ENCODE measurements around the gene RXFP1.

Gene RXFP1

DNA sequence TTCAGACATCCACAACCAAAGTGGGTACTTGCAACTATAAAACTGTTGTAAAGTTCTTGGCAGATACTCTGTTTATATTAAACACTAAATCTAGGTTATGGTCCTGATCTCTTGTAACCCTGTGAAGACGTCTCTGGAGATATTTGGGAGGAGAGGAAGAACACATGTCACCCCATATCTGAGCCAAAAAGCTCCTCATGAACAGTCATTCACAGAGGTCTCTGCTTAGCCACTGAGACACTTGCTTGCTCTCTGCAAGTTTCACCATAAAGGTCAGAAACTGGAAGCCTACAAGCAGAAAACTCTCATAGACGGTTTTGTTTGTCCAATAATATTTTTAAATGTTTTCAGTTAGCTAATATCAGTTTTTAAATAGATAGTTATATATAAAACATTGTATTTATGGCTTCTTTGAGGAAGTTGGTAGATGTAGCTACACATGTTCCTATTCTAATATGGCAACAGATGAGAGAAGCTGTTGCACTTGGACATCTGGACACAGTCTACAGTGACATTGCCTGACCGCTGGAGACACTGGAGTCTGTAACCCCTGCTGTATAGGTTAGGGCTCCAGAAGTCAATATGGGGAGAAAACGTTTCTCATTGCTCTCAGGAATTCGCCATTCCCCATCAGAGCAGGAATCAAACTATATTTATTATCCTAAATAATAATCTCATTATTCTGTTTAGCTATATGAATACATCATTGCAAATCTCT, 76.4 kb downstream of the RXFP1 start:
- no peak overlapping the region for H2BK5ac ChIP-seq (ENCODE audit: low read depth, low read length, poor library complexity)
- H3K23ac ChIP-seq (ENCODE audit: low read length): no peak overlapping the region
- H3K27me3 ChIP-seq (ENCODE audit: insufficient read depth, low read length): no peaks in the 10 kb centered on the region
- H4K8ac ChIP-seq (ENCODE audit: low read depth, low read length): no peak overlapping the region
- H3K4ac ChIP-seq (ENCODE audit: low read depth, low read length): no peak overlapping the region
- no peak overlapping the region for H3K18ac ChIP-seq (ENCODE audit: low read length)
- no peak overlapping the region for H3K4me3 ChIP-seq (ENCODE audit: low read depth, low read length)
- no peaks in the 10 kb centered on the region for H3K79me2 ChIP-seq (ENCODE audit: control insufficient read depth, insufficient read depth, low read length, poor library complexity)
- H3K9ac ChIP-seq (ENCODE audit: low read length): no peak overlapping the region
- WGBS (ENCODE audit: extremely low coverage, insufficient coverage, insufficient read length): no CpG with 5 or more reads among the region's 5 CpGs
- H3K14ac ChIP-seq (ENCODE audit: low read length): no peak overlapping the region
- DNase-seq: no peak
- H3K79me1 ChIP-seq (ENCODE audit: low read length): no peaks in the 10 kb centered on the region
- H3K36me3 ChIP-seq (ENCODE audit: control insufficient read depth in 1 of 2, insufficient read depth in 2 of 2, low read length in 2 of 2): no peaks in the 10 kb centered on the region
- H4K12ac ChIP-seq (ENCODE audit: low read depth, low read length): no peak overlapping the region
- H3K4me2 ChIP-seq (ENCODE audit: low read length): no peak overlapping the region
- no peak overlapping the region for H3K27ac ChIP-seq (ENCODE audit: low read depth, low read length)
- H2BK120ac ChIP-seq (ENCODE audit: insufficient read depth, low read length, poor library complexity): no peak overlapping the region
- no peak overlapping the region for H4K91ac ChIP-seq (ENCODE audit: low read depth, low read length)
- no peak overlapping the region for H2BK12ac ChIP-seq (ENCODE audit: low read length)
- no peak overlapping the region for H2AK5ac ChIP-seq (ENCODE audit: low read length)
- no peaks in the 10 kb centered on the region for H3K9me3 ChIP-seq (ENCODE audit: insufficient read depth, low read depth, low read length)
- H2AFZ ChIP-seq (ENCODE audit: insufficient read depth, low read length, poor library complexity): no peak overlapping the region
- H3K4me1 ChIP-seq (ENCODE audit: control insufficient read depth in 1 of 2, insufficient read depth in 2 of 2, low read length in 2 of 2): no peaks in the 10 kb centered on the region

DNA sequence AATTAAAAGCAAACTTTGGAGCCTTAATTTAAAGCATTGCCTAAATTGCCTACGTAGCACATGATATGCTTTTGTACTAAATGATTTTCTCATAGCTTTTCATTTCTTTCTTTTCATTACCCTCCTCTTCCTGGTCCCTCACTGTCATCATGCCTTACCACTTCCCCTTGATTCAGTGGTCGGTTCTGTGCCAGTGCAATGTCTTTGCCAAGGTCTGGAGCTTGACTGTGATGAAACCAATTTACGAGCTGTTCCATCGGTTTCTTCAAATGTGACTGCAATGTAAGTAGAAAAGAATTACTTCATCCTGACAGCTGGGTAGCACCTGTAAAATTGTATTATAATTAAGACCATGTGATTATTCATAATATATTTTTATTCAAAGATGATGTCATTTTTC, 77.5 kb downstream of the RXFP1 start:
- H3K36me3 ChIP-seq (ENCODE audit: control insufficient read depth in 1 of 2, insufficient read depth in 2 of 2, low read length in 2 of 2): no peaks in the 10 kb centered on the region
- no peak overlapping the region for H4K12ac ChIP-seq (ENCODE audit: low read depth, low read length)
- H3K23ac ChIP-seq (ENCODE audit: low read length): no peak overlapping the region
- no peak overlapping the region for H3K18ac ChIP-seq (ENCODE audit: low read length)
- H3K4me3 ChIP-seq (ENCODE audit: low read depth, low read length): no peak overlapping the region
- H3K9me3 ChIP-seq (ENCODE audit: insufficient read depth, low read depth, low read length): no peaks in the 10 kb centered on the region
- H3K4me1 ChIP-seq (ENCODE audit: control insufficient read depth in 1 of 2, insufficient read depth in 2 of 2, low read length in 2 of 2): no peaks in the 10 kb centered on the region
- H3K79me1 ChIP-seq (ENCODE audit: low read length): no peaks in the 10 kb centered on the region
- no peak overlapping the region for H3K4ac ChIP-seq (ENCODE audit: low read depth, low read length)
- no peak overlapping the region for H3K14ac ChIP-seq (ENCODE audit: low read length)
- H4K91ac ChIP-seq (ENCODE audit: low read depth, low read length): no peak overlapping the region
- no peaks in the 10 kb centered on the region for H3K79me2 ChIP-seq (ENCODE audit: control insufficient read depth, insufficient read depth, low read length, poor library complexity)
- no peak overlapping the region for H3K4me2 ChIP-seq (ENCODE audit: low read length)
- no peak overlapping the region for H2AFZ ChIP-seq (ENCODE audit: insufficient read depth, low read length, poor library complexity)
- H3K27me3 ChIP-seq (ENCODE audit: insufficient read depth, low read length): no peaks in the 10 kb centered on the region
- no peak overlapping the region for H3K27ac ChIP-seq (ENCODE audit: low read depth, low read length)
- WGBS (ENCODE audit: extremely low coverage, insufficient coverage, insufficient read length): no CpG with 5 or more reads among the region's 4 CpGs
- H4K8ac ChIP-seq (ENCODE audit: low read depth, low read length): no peak overlapping the region
- no peak overlapping the region for H2BK120ac ChIP-seq (ENCODE audit: insufficient read depth, low read length, poor library complexity)
- H2BK12ac ChIP-seq (ENCODE audit: low read length): no peak overlapping the region
- no peak for DNase-seq
- no peak overlapping the region for H2AK5ac ChIP-seq (ENCODE audit: low read length)
- no peak overlapping the region for H2BK5ac ChIP-seq (ENCODE audit: low read depth, low read length, poor library complexity)
- H3K9ac ChIP-seq (ENCODE audit: low read length): no peak overlapping the region

DNA sequence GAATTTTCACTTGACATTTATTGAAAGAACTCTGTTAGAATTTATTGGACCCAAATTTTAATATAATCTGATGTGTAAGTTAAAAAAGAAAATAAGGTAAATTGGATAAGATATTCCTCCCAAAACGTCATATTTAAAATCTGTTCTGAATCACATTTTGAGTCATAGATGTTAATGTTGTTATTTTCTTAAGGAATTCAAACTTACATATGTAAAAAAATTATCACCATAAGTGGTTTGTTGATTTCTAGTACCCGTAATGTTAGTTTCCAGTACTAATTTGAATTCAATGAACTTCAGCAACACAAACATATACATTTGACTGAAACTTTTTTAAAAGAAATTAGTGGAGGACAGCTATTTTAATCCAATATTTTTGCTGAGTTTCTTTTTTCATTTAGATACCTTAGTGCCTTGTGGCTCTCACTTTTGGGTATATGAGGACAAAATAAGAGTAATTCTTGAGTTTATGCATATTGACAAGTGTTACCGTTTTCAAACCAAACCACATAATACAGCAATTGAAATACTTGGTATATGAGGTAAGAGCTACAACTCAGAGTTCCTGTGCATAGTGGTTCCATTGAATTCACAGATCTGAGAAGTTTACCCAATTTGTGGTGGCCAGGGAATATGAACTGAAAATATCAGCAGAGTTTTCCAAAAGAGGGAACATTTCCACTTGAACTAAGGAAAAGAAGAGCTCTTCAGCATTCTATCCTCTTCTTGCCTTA, 78.2 kb downstream of the RXFP1 start:
- Histone ChIP-seq H3K14ac (ENCODE audit: low read length) (no peak overlapping the region), H3K23ac (ENCODE audit: low read length) (no peak overlapping the region), H3K79me2 (ENCODE audit: control insufficient read depth, insufficient read depth, low read length, poor library complexity) (no peaks in the 10 kb centered on the region), H3K18ac (ENCODE audit: low read length) (no peak overlapping the region), H2BK12ac (ENCODE audit: low read length) (no peak overlapping the region), H4K91ac (ENCODE audit: low read depth, low read length) (no peak overlapping the region), H3K4me1 (ENCODE audit: control insufficient read depth in 1 of 2, insufficient read depth in 2 of 2, low read length in 2 of 2) (no peaks in the 10 kb centered on the region), H4K12ac (ENCODE audit: low read depth, low read length) (no peak overlapping the region), H3K9me3 (ENCODE audit: insufficient read depth, low read depth, low read length) (no peaks in the 10 kb centered on the region), H3K4me2 (ENCODE audit: low read length) (no peak overlapping the region), H4K8ac (ENCODE audit: low read depth, low read length) (no peak overlapping the region), H3K36me3 (ENCODE audit: control insufficient read depth in 1 of 2, insufficient read depth in 2 of 2, low read length in 2 of 2) (no peaks in the 10 kb centered on the region), H2AK5ac (ENCODE audit: low read length) (no peak overlapping the region), H2BK120ac (ENCODE audit: insufficient read depth, low read length, poor library complexity) (no peak overlapping the region), H3K9ac (ENCODE audit: low read length) (no peak overlapping the region), H3K27ac (ENCODE audit: low read depth, low read length) (no peak overlapping the region), H2BK5ac (ENCODE audit: low read depth, low read length, poor library complexity) (no peak overlapping the region), H3K4ac (ENCODE audit: low read depth, low read length) (no peak overlapping the region), H3K79me1 (ENCODE audit: low read length) (no peaks in the 10 kb centered on the region), H3K27me3 (ENCODE audit: insufficient read depth, low read length) (no peaks in the 10 kb centered on the region), H2AFZ (ENCODE audit: insufficient read depth, low read length, poor library complexity) (no peak overlapping the region), H3K4me3 (ENCODE audit: low read depth, low read length) (no peak overlapping the region)
- DNase-seq: no peak
- WGBS (ENCODE audit: extremely low coverage, insufficient coverage, insufficient read length): no CpG with 5 or more reads among the region's 3 CpGs

DNA sequence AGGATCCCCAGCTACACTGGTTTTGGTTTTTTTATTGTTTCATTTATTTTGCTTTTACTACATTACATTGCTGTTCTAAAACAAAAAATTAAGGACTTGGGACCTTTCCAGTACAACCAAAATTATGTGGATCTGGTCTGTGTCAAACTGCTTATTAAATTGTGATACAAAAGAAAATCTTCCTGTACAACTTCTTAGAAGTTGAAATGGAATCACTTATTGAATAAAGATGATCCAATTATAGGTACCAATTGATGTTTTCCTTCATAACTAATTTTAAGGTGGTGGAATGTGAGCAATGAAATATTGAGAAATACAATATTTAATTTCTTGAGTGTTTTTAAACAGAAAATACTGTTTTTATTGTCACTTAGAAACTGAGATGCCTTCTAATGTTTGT, 82.7 kb downstream of the RXFP1 start:
- H2AFZ ChIP-seq (ENCODE audit: insufficient read depth, low read length, poor library complexity): no peak overlapping the region
- H3K23ac ChIP-seq (ENCODE audit: low read length): no peak overlapping the region
- no peak overlapping the region for H3K4me2 ChIP-seq (ENCODE audit: low read length)
- H3K4me3 ChIP-seq (ENCODE audit: low read depth, low read length): no peak overlapping the region
- H3K14ac ChIP-seq (ENCODE audit: low read length): no peak overlapping the region
- H2BK12ac ChIP-seq (ENCODE audit: low read length): no peak overlapping the region
- H3K79me2 ChIP-seq (ENCODE audit: control insufficient read depth, insufficient read depth, low read length, poor library complexity): no peaks in the 10 kb centered on the region
- H3K9ac ChIP-seq (ENCODE audit: low read length): no peak overlapping the region
- H4K91ac ChIP-seq (ENCODE audit: low read depth, low read length): no peak overlapping the region
- no peak overlapping the region for H3K18ac ChIP-seq (ENCODE audit: low read length)
- no peak overlapping the region for H2BK120ac ChIP-seq (ENCODE audit: insufficient read depth, low read length, poor library complexity)
- no peak overlapping the region for H4K8ac ChIP-seq (ENCODE audit: low read depth, low read length)
- no peaks in the 10 kb centered on the region for H3K4me1 ChIP-seq (ENCODE audit: control insufficient read depth in 1 of 2, insufficient read depth in 2 of 2, low read length in 2 of 2)
- no peaks in the 10 kb centered on the region for H3K79me1 ChIP-seq (ENCODE audit: low read length)
- no peaks in the 10 kb centered on the region for H3K36me3 ChIP-seq (ENCODE audit: control insufficient read depth in 1 of 2, insufficient read depth in 2 of 2, low read length in 2 of 2)
- no peaks in the 10 kb centered on the region for H3K27me3 ChIP-seq (ENCODE audit: insufficient read depth, low read length)
- no peak overlapping the region for H2BK5ac ChIP-seq (ENCODE audit: low read depth, low read length, poor library complexity)
- no peaks in the 10 kb centered on the region for H3K9me3 ChIP-seq (ENCODE audit: insufficient read depth, low read depth, low read length)
- DNase-seq: no peak
- no peak overlapping the region for H3K4ac ChIP-seq (ENCODE audit: low read depth, low read length)
- H4K12ac ChIP-seq (ENCODE audit: low read depth, low read length): no peak overlapping the region
- no peak overlapping the region for H2AK5ac ChIP-seq (ENCODE audit: low read length)
- no peak overlapping the region for H3K27ac ChIP-seq (ENCODE audit: low read depth, low read length)

Data from trophoblast cell (in vitro differentiated cells and primary cell).